SK-N-SH (cell line): ENCODE data around the gene AVPR1B. TPM values are rescaled to one million over a fixed set of nuclear protein-coding genes. Genes with fewer than 3 reads are reported as not detected.

Experiments
- CTCF ChIA-PET: fragments of 300-600, 350-600 bp; formaldehyde crosslinking; extraction: SDS; loops from one replicate; lab custom pipeline; 2021; lab: Yijun Ruan, JAX
- POLR2A ChIA-PET: fragments of 350-600 bp; sonication (Branson Sonifier 250); formaldehyde crosslinking; extraction: SDS; loops from one replicate; lab custom pipeline; 2020; ENCODE audit warnings: antibody characterized with exemption, inconsistent platforms; lab: Yijun Ruan, JAX
- DNase-seq: peaks from one replicate; pipeline ENCODE4 v3.0.0; 2012
- H2AFZ ChIP-seq: fragments of 200-600 bp; sonication (generic); 2 replicates; pipeline ENCODE4 v1.8.1; 2016; ENCODE audit warnings: antibody characterized with exemption, mild to moderate bottlenecking, low read depth
- H3F3A ChIP-seq: fragments of 200-600 bp; sonication (generic); replicated peaks from 2 replicates; pipeline ENCODE3; 2016; ENCODE audit warnings: antibody characterized with exemption, mild to moderate bottlenecking; ENCODE audit not compliant: insufficient read depth
- H3K27ac ChIP-seq, 2 experiments: fragments of 200-500 bp in 1 of 2; fragments of 200-600 bp in 1 of 2; sonication (Bioruptor generic) in 1 of 2; sonication (generic), shearing (Covaris generic) in 1 of 2; 2 replicates each; pipeline versions ENCODE4 v1.5.1 to v1.6.1; 2014 to 2016; ENCODE audit warnings: low read depth in 2 of 2, inconsistent platforms in 1 of 2, low read length in 1 of 2, mild to moderate bottlenecking in 1 of 2, mixed read lengths in 1 of 2
- H3K27me3 ChIP-seq: fragments of 200-600 bp; sonication (generic), shearing (Covaris generic); 2 replicates; pipeline ENCODE4 v1.6.1; 2016; ENCODE audit warnings: mixed run types; ENCODE audit not compliant: insufficient read depth
- H3K36me3 ChIP-seq, 2 experiments: fragments of 200-500 bp in 1 of 2; fragments of 200-600 bp in 1 of 2; sonication (Bioruptor generic) in 1 of 2; sonication (generic) in 1 of 2; replicated peaks in 1 of 2; 2 replicates each; pipeline versions ENCODE3 to v1.5.1; 2014 to 2016; ENCODE audit warnings: low read length in 1 of 2, mild to moderate bottlenecking in 1 of 2; ENCODE audit not compliant: insufficient read depth in 2 of 2, control insufficient read depth in 1 of 2
- H3K4me1 ChIP-seq, 2 experiments: fragments of 200-500 bp in 1 of 2; fragments of 200-600 bp in 1 of 2; sonication (Bioruptor generic) in 1 of 2; sonication (generic), shearing (Covaris generic) in 1 of 2; 2 replicates each; pipeline versions ENCODE4 v1.5.1 to v1.6.1; 2014 to 2016; ENCODE audit warnings: low read depth in 1 of 2, low read length in 1 of 2, mixed run types in 1 of 2; ENCODE audit not compliant: insufficient read depth in 2 of 2, control insufficient read depth in 1 of 2
- H3K4me2 ChIP-seq: fragments of 200-600 bp; sonication (generic), shearing (Covaris generic); 2 replicates; pipeline ENCODE4 v1.6.1; 2017; ENCODE audit warnings: mixed run types
- H3K4me3 ChIP-seq, 2 experiments: fragments of 200-500 bp in 1 of 2; fragments of 200-600 bp in 1 of 2; sonication (Bioruptor generic) in 1 of 2; sonication (generic), shearing (Covaris generic) in 1 of 2; 2 replicates each; pipeline versions ENCODE4 v1.5.1 to v1.8.1; 2014 to 2016; ENCODE audit warnings: low read depth in 2 of 2, inconsistent platforms in 1 of 2, low read length in 1 of 2, mild to moderate bottlenecking in 1 of 2, mixed read lengths in 1 of 2, moderate library complexity in 1 of 2
- H3K79me2 ChIP-seq: fragments of 200-600 bp; sonication (generic); 2 replicates; pipeline ENCODE4 v1.8.1; 2017; ENCODE audit warnings: mild to moderate bottlenecking; ENCODE audit not compliant: insufficient read depth
- H3K9ac ChIP-seq: fragments of 200-600 bp; sonication (generic); 2 replicates; pipeline ENCODE4 v1.6.1; 2017; ENCODE audit warnings: mixed run types
- H3K9me2 ChIP-seq: fragments of 200-600 bp; sonication (generic); 2 replicates; pipeline ENCODE4 v1.6.1; 2017; ENCODE audit warnings: mixed run types
- H3K9me3 ChIP-seq: fragments of 200-600 bp; sonication (generic); 2 replicates; pipeline ENCODE4 v1.6.1; 2017; ENCODE audit warnings: mixed run types, mild to moderate bottlenecking, moderate library complexity
- H4K20me1 ChIP-seq: fragments of 200-600 bp; sonication (generic); 2 replicates; pipeline ENCODE4 v1.6.1; 2017; ENCODE audit warnings: mild to moderate bottlenecking, mixed run types; ENCODE audit not compliant: insufficient read depth
- CHD2 ChIP-seq: fragments of 150-350 bp; IDR thresholded peaks from 2 replicates; pipeline ENCODE4 v1.6.1; 2018; ENCODE audit warnings: low read length; ENCODE audit not compliant: partially characterized antibody
- CTCF ChIP-seq: fragments of 200-600 bp; sonication (generic); IDR thresholded peaks from 2 replicates; pipeline ENCODE4 v1.6.1; 2017; ENCODE audit warnings: antibody characterized with exemption, mild to moderate bottlenecking, moderate library complexity
- ELF1 ChIP-seq: IDR thresholded peaks from 2 replicates; pipeline ENCODE4 v1.4.0; 2012
- EP300 ChIP-seq, 2 experiments: IDR thresholded peaks; 2 replicates each; pipeline versions ENCODE4 v1.4.0 to v1.6.1; 2012; ENCODE audit warnings: borderline replicate concordance in 1 of 2, low read depth in 1 of 2, low read length in 1 of 2
- FOSL2 ChIP-seq: IDR thresholded peaks from 2 replicates; pipeline ENCODE4 v1.4.0; 2012; ENCODE audit warnings: low read depth, mild to moderate bottlenecking, moderate library complexity, borderline replicate concordance
- FOXJ3 ChIP-seq: sonication (generic); formaldehyde crosslinking; IDR thresholded peaks from 2 replicates; pipeline ENCODE4 v1.5.1; 2020; ENCODE audit warnings: mild to moderate bottlenecking, missing genetic modification reagents
- GABPA ChIP-seq: IDR thresholded peaks from 2 replicates; pipeline ENCODE4 v1.4.0; 2012; ENCODE audit warnings: low read depth, mild to moderate bottlenecking
- NFIC ChIP-seq: IDR thresholded peaks from 2 replicates; pipeline ENCODE4 v1.4.0; 2012; ENCODE audit warnings: borderline replicate concordance
- NRF1 ChIP-seq: IDR thresholded peaks from 2 replicates; pipeline ENCODE4 v1.6.1; 2012; ENCODE audit warnings: low read depth, mild to moderate bottlenecking, low read length
- PBX3 ChIP-seq: IDR thresholded peaks from 2 replicates; pipeline ENCODE4; 2012
- POLR2AphosphoS5 ChIP-seq: IDR thresholded peaks from 2 replicates; pipeline ENCODE4 v1.6.1; 2012; ENCODE audit warnings: low read depth, low read length
- RAD21 ChIP-seq: IDR thresholded peaks from 2 replicates; pipeline ENCODE4 v1.6.1; 2012; ENCODE audit warnings: mild to moderate bottlenecking, low read length
- REST ChIP-seq: IDR thresholded peaks from 2 replicates; pipeline ENCODE4 v1.6.1; 2012; ENCODE audit warnings: mild to moderate bottlenecking, low read depth, low read length, moderate library complexity
- RXRA ChIP-seq: IDR thresholded peaks from 2 replicates; pipeline ENCODE4 v1.4.0; 2012; ENCODE audit warnings: low read depth, mild to moderate bottlenecking, borderline replicate concordance
- SMC3 ChIP-seq: IDR thresholded peaks from 2 replicates; pipeline ENCODE4 v1.6.1; 2012; ENCODE audit warnings: low read depth, low read length, improper control_type of control experiment
- TAF1 ChIP-seq: IDR thresholded peaks from 2 replicates; pipeline ENCODE4 v1.6.1; 2012; ENCODE audit warnings: low read depth, mild to moderate bottlenecking, low read length, moderate library complexity, borderline replicate concordance
- TCF12 ChIP-seq: IDR thresholded peaks from 2 replicates; pipeline ENCODE4 v1.4.0; 2012
- TEAD4 ChIP-seq: IDR thresholded peaks from 2 replicates; pipeline ENCODE4 v1.4.0; 2012; ENCODE audit warnings: mild to moderate bottlenecking, borderline replicate concordance; ENCODE audit not compliant: insufficient read depth
- USF2 ChIP-seq: fragments of 150-350 bp; IDR thresholded peaks from 2 replicates; pipeline ENCODE4 v1.6.1; 2017; ENCODE audit warnings: antibody characterized with exemption, low read length, low read depth, borderline replicate concordance
- YY1 ChIP-seq: IDR thresholded peaks from 2 replicates; pipeline ENCODE4 v1.4.0; 2012; ENCODE audit warnings: low read depth, mild to moderate bottlenecking
- WGBS: methylation state at CpG from one replicate; pipeline ENCODE4 v1.1.6; 2017; ENCODE audit warnings: low lambda C conversion rate; 5-methylcytosine and 5-hydroxymethylcytosine counted together
- polyA plus RNA-seq, 3 experiments: library from polyadenylated mRNA; depleted of rRNA; stranded (reverse); fragments of >200 nt; gene quantifications; 2 replicates each; pipeline ENCODE4 v1.2.3, GENCODE V29; 2012

AVPR1B gene
- polyA plus RNA-seq, 1 of the 3 experiments (the other 2 are of a cell fraction) = not detected

- Histone ChIP-seq H3K36me3 (no peaks in the 10 kb centered on the region), H3F3A (no peaks in the 10 kb centered on the region), H3K4me1 (no peaks in the 10 kb centered on the region; a peak in 1 of 4 replicates), H3K79me2 (no peaks in the 10 kb centered on the region), H3K9me2 (no peaks in the 10 kb centered on the region), H3K27me3 (peaks cover 17% of the 10 kb centered on the region), H3K4me3 (no peak overlapping the region), H3K27ac (no peak overlapping the region), H3K4me2 (no peak overlapping the region), H3K9me3 (no peaks in the 10 kb centered on the region), H3K9ac (no peak overlapping the region), H2AFZ (no peak overlapping the region), H4K20me1 (no peaks in the 10 kb centered on the region)
- 57% methylated on average over 5 of the region's 6 CpGs for WGBS
- TF ChIP-seq POLR2AphosphoS5 = no peak
- no peak for TF ChIP-seq YY1
- TF ChIP-seq TAF1 = no peak
- TF ChIP-seq NRF1 = no peak
- no peak for TF ChIP-seq SMC3
- no peak for TF ChIP-seq RXRA
- TF ChIP-seq FOSL2 = no peak
- no peak for TF ChIP-seq REST
- no peak for TF ChIP-seq USF2
- no peak for TF ChIP-seq RAD21
- no peak for TF ChIP-seq ELF1
- no peak for TF ChIP-seq TCF12
- no peak for TF ChIP-seq EP300 (IDR thresholded peaks at IDR 0.05; ENCODE audit: borderline replicate concordance in 1 of 2, low read depth in 1 of 2, low read length in 1 of 2)
- no peak for TF ChIP-seq TEAD4
- TF ChIP-seq FOXJ3 (CRISPR knock-in tag) = no peak
- TF ChIP-seq GABPA = no peak
- TF ChIP-seq PBX3 = no peak
- no peak for TF ChIP-seq CTCF
- no peak for TF ChIP-seq NFIC
- TF ChIP-seq CHD2 = no peak
- DNase-seq = no peak
- ChIA-PET CTCF (interaction anchor here (1.1 to 1.8 kb wide), 4 partner anchors 36 to 275 kb away, joined by 3 to 6 read pairs (median 3); no protein-coding TSS in a partner anchor), POLR2A (no interaction called here)
Observed at GRCh38 chr1:206066479-206067171, 50.6 kb downstream of the AVPR1B start.
